Skeletal muscle tissue (tissue), 4 donors: ENCODE data around the gene NF1. TPM values are rescaled to one million over a fixed set of nuclear protein-coding genes. Genes with fewer than 3 reads are reported as not detected.

Source experiments
- H3K27ac ChIP-seq: one replicate; pipeline ENCODE4 v1.7.0; 2013; ENCODE audit warnings: mild to moderate bottlenecking, low read depth, low read length, inconsistent platforms
- H3K27me3 ChIP-seq, 3 donors: one replicate each; pipeline ENCODE4 v1.7.0; 2013; ENCODE audit warnings: low read length in 3 of 3; ENCODE audit not compliant: control insufficient read depth in 3 of 3, insufficient read depth in 3 of 3
- H3K36me3 ChIP-seq, 3 donors: one replicate each; pipeline ENCODE4 v1.7.0; 2013; ENCODE audit warnings: low read length in 3 of 3; ENCODE audit not compliant: control insufficient read depth in 3 of 3, insufficient read depth in 3 of 3
- H3K4me1 ChIP-seq, 3 donors: one replicate each; pipeline ENCODE4 v1.7.0; 2013; ENCODE audit warnings: low read length in 3 of 3, mild to moderate bottlenecking in 3 of 3; ENCODE audit not compliant: control insufficient read depth in 3 of 3, insufficient read depth in 3 of 3
- H3K4me3 ChIP-seq, 3 donors: one replicate each; pipeline ENCODE4 v1.7.0; 2013; ENCODE audit warnings: low read length in 3 of 3
- H3K9ac ChIP-seq, 3 donors: one replicate each; pipeline ENCODE4 v1.7.0; 2013; ENCODE audit warnings: low read length in 3 of 3, mild to moderate bottlenecking in 3 of 3, moderate library complexity in 2 of 3, low read depth in 1 of 3
- H3K9me3 ChIP-seq, 3 donors: one replicate each; pipeline ENCODE4 v1.7.0; 2013; ENCODE audit warnings: low read length in 3 of 3; ENCODE audit not compliant: control insufficient read depth in 3 of 3
- total RNA-seq: library from RNA; depleted of rRNA; stranded (reverse); fragments of >200 nt; gene quantifications from one replicate; pipeline ENCODE4 v1.2.3, GENCODE V29; 2014
- donor health status: Osteomylitis.

The NF1 gene
- total RNA-seq, 1 donor from 2014 or later = 76.2 TPM

DNA sequence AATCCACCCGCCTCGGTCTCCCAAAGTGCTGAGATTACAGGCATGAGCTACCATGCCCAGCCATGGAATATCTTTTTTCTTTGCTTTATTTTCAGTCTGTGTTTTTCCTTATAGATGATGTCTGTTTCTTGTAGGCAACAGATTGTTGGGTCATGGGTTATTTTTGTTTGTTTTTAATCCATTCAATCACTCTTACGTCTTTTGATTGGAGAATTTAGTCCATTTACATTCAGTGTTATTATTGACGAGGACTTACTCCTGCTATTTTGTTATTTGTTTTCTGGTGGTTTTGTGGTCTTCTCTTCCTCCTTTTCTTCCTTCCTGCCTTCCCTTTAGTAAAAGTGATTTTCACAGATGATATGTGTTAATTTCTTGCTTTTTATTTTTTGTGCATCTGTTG, 146.3 kb downstream of the NF1 start:
- peaks cover 16 to 36% (median 31%) of the 10 kb centered on the region in 3 donors for H3K36me3 ChIP-seq

GRCh38 chr17:31248986-31249834, 154.4 kb downstream of the NF1 start:
- Histone ChIP-seq H3K4me1 (peaks cover 0 to 3% (median 2%) of the 10 kb centered on the region in 3 donors), H3K9me3 (no peaks in the 10 kb centered on the region), H3K27ac (no peak overlapping the region), H3K9ac (no peak overlapping the region), H3K36me3 (peaks cover under 1 to 6% (median 4%) of the 10 kb centered on the region in 3 donors), H3K4me3 (no peak overlapping the region), H3K27me3 (no peaks in the 10 kb centered on the region)

More for the DNA sequence above, 146.3 kb downstream of the NF1 start:
- Histone ChIP-seq H3K9ac (no peak overlapping the region), H3K4me3 (no peak overlapping the region), H3K4me1 (no peaks in the 10 kb centered on the region), H3K27me3 (no peaks in the 10 kb centered on the region), H3K9me3 (no peaks in the 10 kb centered on the region), H3K27ac (no peak overlapping the region)

DNA sequence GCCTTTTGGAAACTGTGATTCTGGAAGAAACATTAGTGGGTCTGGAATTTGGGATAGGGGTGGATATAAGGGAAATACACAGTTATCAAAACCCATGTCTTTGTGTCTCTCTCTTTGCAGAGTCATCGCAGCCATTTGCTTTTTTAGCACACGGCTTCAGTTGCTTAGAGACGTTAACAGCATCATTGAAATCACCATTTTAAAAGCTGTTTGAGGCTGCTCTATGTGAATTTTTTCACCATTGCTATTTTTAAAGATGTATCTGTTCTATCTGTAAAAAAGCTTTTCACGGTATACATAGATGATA, 155.0 kb downstream of the NF1 start:
- Histone ChIP-seq H3K27ac (no peak overlapping the region), H3K9me3 (no peaks in the 10 kb centered on the region), H3K27me3 (no peaks in the 10 kb centered on the region), H3K4me3 (no peak overlapping the region), H3K36me3 (peaks cover 0 to 4% (median 2%) of the 10 kb centered on the region in 3 donors), H3K9ac (no peak overlapping the region), H3K4me1 (peaks cover 0 to 3% (median 2%) of the 10 kb centered on the region in 3 donors)

- Histone ChIP-seq H3K4me3 (no peak overlapping the region), H3K4me1 (peaks cover 0 to 3% (median 2%) of the 10 kb centered on the region in 3 donors), H3K27me3 (no peaks in the 10 kb centered on the region), H3K36me3 (peaks cover 0 to 3% (median 2%) of the 10 kb centered on the region in 3 donors), H3K27ac (no peak overlapping the region), H3K9ac (no peak overlapping the region), H3K9me3 (no peaks in the 10 kb centered on the region)
These were observed 155.5 kb downstream of the NF1 start for GRCh38 chr17:31250229-31250628.

DNA sequence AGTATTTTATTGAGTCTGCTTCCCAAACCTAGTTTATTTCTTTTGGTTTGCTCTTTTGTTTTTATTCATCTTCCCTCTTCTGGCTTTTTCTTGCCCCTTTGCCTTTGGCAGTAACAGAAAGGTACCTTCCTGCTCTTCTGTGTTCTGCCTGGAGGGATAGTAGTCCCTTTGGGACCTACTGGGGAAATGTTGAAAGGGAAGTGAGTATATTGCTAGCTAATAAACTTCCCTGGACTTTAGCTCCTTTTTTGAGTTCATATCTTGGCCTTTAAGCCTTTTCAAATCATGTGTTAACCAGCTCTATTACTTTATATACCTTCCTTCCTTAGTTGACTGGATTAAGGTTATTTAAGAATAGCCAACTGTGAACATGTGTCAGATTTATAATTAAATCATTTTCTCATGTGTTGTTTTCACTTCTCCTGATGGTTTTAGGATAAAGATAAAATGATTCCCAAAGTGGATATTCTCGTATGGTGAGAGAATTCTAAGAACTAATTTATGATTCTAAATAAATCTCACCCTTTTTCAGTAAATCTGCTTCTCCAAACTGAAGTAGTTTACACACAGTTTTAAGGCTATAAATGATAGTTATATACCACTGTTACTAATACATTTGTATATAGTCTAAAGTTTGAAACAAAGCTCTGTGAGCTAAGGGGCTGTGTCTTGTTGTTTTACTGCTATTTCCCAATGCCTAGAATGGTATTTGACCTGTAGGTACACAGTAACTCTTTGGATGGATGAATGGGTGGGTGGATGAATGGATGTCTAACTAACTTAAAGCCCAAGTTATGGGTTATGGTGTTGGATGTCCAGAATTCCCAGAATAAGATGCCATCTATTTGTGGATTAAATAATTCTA, 156.6 kb downstream of the NF1 start:
- Histone ChIP-seq H3K27me3 (no peaks in the 10 kb centered on the region), H3K4me1 (peaks cover 0 to 3% (median 2%) of the 10 kb centered on the region in 3 donors), H3K27ac (no peak overlapping the region), H3K36me3 (no peaks in the 10 kb centered on the region), H3K4me3 (no peak overlapping the region), H3K9me3 (no peaks in the 10 kb centered on the region), H3K9ac (no peak overlapping the region)

DNA sequence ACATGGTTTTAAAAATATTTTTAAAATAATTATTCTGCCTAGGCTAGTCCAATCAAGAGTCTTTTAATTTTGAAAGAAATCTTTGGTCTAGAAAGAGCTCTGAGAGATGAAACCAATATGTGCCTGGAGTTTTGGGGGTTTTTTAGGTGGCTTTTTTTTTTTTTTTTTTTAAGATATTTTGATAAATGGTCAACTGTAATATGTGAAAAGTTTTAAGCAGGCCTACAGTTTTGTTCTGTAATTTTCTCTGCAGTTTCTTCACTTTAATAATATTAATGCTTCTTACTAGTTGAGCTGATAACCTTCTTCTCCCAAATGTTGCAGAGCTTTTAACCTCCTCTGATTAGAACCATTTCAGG, 157.2 kb downstream of the NF1 start:
- Histone ChIP-seq H3K9me3 (no peaks in the 10 kb centered on the region), H3K9ac (no peak overlapping the region), H3K27ac (no peak overlapping the region), H3K4me1 (peaks cover 0 to 3% (median 2%) of the 10 kb centered on the region in 3 donors), H3K4me3 (no peak overlapping the region), H3K36me3 (no peaks in the 10 kb centered on the region), H3K27me3 (no peaks in the 10 kb centered on the region)

DNA sequence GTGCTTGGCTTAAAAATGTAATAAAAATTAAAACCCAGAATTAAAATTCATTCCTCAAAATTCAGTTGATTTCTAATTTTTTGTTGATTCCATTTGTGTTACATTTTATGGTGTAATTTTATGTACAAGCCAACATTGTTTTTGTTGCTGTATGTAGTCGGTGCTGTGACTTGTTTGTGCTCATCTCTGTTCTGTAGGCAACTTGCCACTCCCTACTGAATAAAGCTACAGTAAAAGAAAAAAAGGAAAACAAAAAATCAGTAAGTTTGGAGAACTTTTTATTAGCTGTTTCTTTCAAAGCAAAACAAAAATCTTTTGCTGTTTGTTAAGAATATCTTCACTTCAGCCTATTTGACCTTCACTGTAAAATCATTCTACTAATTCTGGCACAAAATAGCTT, 158.0 kb downstream of the NF1 start:
- H3K36me3 ChIP-seq = no peaks in the 10 kb centered on the region

DNA sequence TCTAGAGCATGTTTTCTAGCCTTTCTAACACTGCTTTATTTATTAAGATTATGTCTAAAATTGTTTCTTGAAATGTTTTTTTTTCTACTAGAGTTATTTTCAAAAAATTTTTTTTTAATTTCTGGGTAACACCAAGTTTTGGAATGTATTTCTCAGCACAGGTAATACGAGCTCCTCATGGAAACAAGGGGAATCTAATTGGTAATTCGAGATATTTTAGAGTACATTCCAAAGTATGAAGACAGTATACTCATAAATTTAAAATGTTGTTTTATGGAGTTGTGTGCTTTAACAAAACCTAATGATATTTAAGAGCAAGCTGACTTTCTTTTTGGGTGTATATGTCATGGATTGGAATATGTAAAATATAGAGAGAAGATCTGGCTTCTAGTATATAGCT, 159.9 kb downstream of the NF1 start:
- Histone ChIP-seq H3K36me3 (no peaks in the 10 kb centered on the region), H3K4me1 (peaks cover 0 to 3% (median 2%) of the 10 kb centered on the region in 3 donors), H3K27ac (no peak overlapping the region)

More for the DNA sequence above, 158.0 kb downstream of the NF1 start:
- peaks cover 0 to 3% (median 2%) of the 10 kb centered on the region in 3 donors for H3K4me1 ChIP-seq
- no peak overlapping the region for H3K4me3 ChIP-seq
- H3K27me3 ChIP-seq = no peaks in the 10 kb centered on the region
- H3K9ac ChIP-seq = no peak overlapping the region
- no peak overlapping the region for H3K27ac ChIP-seq
- H3K9me3 ChIP-seq = no peaks in the 10 kb centered on the region

DNA sequence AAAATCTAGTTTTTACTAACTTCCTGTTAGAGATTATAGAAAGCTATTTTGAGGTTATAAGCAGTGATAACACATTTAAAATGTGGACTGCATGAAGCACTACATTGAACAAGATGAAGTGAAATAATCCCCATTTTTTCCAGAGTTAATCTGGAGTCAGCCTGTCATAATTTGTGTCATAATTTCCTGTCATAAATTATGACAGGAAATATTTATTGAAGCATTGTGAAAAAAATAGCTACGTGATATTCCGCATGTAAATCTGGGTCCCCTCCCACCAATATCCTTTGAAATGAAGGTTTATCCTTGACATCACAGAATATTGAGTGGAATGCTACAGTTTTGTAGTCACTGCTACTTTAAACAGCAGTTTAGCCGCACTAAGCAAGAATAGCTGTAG, 162.2 kb downstream of the NF1 start:
- peaks cover 0 to 13% (median 0%) of the 10 kb centered on the region in 3 donors for H3K36me3 ChIP-seq
- no peak overlapping the region for H3K4me3 ChIP-seq
- H3K27ac ChIP-seq = no peak overlapping the region
- no peaks in the 10 kb centered on the region for H3K9me3 ChIP-seq
- H3K4me1 ChIP-seq = no peaks in the 10 kb centered on the region
- H3K9ac ChIP-seq = no peak overlapping the region
- no peaks in the 10 kb centered on the region for H3K27me3 ChIP-seq

More for the DNA sequence above, 159.9 kb downstream of the NF1 start:
- H3K9me3 ChIP-seq = no peaks in the 10 kb centered on the region
- H3K27me3 ChIP-seq = no peaks in the 10 kb centered on the region
- H3K9ac ChIP-seq = no peak overlapping the region
- H3K4me3 ChIP-seq = no peak overlapping the region

GRCh38 chr17:31260151-31260550, 165.4 kb downstream of the NF1 start:
- no peaks in the 10 kb centered on the region for H3K4me1 ChIP-seq

More at GRCh38 chr17:31260151-31260550, 165.4 kb downstream of the NF1 start:
- Histone ChIP-seq H3K9ac (no peak overlapping the region), H3K9me3 (no peaks in the 10 kb centered on the region), H3K36me3 (peaks cover 0 to 13% (median 1%) of the 10 kb centered on the region in 3 donors), H3K27ac (no peak overlapping the region), H3K27me3 (no peaks in the 10 kb centered on the region), H3K4me3 (no peak overlapping the region)
